ENCODE results near the gene PURA.
A peak's percentile ranks its signal among the peaks of the same experiment; 100 is the strongest.
"Not testable (repeated sequence)": the region's sequence is repeated elsewhere in the genome, so short reads cannot be mapped to it uniquely, and the experiment has no call there.

The PURA gene

GRCh38 chr5:140154710-140155381, 40.9 kb downstream of the PURA start:
- DNase-seq (ENCODE audit: insufficient read length, low spot score); FAIRE-seq: not testable (repeated sequence)

GRCh38 chr5:140157032-140157781, 43.3 kb downstream of the PURA start:
- FAIRE-seq (peak; percentile 16), DNase-seq (ENCODE audit: insufficient read length, low spot score) (peak; percentile 87)

GRCh38 chr5:140159014-140159927, 45.4 kb downstream of the PURA start:
- DNase-seq (ENCODE audit: insufficient read length, low spot score), result no peak
- FAIRE-seq, result no peak

GRCh38 chr5:140162275-140162674, 48.4 kb downstream of the PURA start:
- DNase-seq (ENCODE audit: insufficient read length, low spot score) (no peak), FAIRE-seq (no peak)

DNA sequence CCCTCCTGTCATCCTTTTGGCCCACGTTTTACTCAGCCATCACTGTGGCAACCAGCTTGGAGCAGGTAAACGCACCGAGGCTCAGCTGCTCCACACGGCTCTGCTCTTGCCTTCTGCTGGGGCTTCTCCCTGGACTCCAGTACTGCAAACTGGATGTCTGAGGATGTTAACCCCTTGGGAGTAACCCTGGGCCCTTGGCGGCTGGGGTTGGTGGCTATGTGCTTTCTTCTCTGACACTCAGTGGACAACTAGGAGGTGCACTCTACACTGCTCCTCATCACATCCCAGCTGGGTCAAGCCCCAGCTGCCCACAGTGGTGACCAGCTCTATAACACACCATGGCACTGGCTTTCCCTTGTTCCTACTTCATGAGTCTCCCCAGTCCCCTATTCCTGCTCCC, 48.9 kb downstream of the PURA start:
- FAIRE-seq (no peak), DNase-seq (ENCODE audit: insufficient read length, low spot score) (no peak)

DNA sequence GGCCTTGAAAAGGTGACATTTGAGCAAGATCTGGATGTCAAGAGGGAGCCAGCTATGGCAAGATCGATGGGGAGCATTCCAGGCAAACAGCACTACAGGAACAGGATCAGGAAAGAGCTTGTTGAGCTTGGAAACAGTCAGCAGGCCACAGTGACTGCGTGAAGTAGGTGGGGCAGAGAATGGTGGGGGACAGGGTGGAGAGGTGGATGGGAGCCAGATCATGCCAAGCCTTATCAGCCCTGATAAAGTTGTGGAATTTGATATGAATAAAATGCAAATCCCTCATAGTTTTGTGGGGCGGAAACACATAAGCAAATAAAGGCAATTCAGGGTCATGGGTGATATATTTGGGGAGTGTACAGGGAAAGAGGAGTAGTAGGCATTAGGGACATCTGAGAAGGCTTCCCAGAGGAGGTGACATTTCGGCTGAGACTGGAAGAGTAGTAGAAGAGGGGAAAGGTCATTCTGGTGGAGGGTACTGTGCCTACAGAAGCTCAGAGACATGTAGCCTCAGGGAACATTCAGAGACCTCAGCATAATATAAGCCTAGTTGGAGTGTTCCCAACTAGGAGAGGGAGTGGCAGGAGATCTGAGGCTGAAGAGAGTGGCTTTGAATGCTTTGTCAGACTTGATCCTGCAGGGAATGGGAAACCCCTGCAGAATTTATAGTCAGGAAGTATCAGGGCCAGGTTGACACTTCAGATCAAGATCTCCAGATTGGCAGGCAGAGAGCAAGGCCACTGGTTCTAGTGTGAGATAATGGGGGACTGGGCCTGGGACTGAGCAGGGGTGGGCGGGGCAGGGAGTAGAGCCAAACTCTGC, 51.4 kb downstream of the PURA start:
- FAIRE-seq (no peak), DNase-seq (ENCODE audit: insufficient read length, low spot score) (no peak)

DNA sequence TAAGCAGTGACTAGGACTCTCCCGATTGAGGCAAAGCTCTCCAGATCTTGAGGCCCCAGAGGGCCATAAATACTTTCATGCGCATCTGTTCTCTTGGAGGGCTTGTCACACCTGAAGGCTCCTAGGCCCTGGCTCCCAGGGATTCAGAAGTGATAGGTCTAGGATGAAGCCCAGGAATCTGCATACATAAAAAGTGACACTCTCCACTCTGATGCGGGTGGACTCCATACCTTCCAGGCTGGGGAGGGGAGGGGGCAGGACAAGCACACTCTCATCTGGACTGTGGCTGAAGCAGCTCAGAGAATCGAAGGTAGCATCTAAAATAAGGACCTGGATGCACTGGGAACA, 52.0 kb downstream of the PURA start:
- no peak for DNase-seq (ENCODE audit: insufficient read length, low spot score)
- FAIRE-seq, result no peak

DNA sequence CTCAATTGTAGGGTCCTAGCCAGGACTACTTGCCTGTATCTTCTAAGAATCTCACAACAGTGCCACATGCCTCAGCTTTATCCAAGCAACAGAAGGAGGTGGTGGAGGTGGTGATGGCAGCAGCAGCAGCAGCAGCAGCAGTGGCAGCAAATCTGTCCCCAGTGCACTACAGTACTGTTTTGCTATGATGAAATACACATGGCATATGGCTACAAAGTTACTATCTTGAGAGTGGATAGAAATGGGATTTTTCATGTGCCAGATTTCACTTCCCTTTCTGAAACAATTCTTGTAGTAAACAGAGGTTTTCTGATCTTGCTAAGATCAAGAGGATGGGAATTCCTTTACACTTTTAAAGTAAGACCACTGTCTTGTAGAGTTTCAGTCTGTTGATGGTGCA, 53.0 kb downstream of the PURA start:
- FAIRE-seq (no peak), DNase-seq (ENCODE audit: insufficient read length, low spot score) (no peak)

- FAIRE-seq (no peak), DNase-seq (ENCODE audit: insufficient read length, low spot score) (no peak)
These were observed 54.5 kb downstream of the PURA start for GRCh38 chr5:140168371-140168770.

DNA sequence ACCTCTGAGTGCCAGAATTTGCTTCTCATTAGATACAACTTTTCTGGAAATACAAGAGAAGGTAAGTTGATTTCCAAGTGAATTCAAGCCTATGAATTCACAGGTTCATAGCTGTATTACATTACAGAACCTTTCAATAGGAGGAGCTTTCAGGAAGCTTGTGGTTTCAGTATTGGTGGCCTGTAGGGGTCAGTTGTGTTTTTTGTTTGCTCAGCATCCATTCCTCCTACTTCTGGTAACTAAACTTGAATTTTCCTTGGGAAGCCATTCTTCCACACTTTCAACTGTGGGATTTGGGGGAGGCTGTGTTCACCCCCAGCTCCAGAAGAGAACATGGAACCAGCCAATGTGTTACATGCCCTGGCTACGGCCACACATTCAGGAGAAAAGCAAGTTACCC, 55.5 kb downstream of the PURA start:
- peak; percentile 21 for DNase-seq (ENCODE audit: insufficient read length, low spot score)
- FAIRE-seq, result no peak

- FAIRE-seq (no peak), DNase-seq (ENCODE audit: insufficient read length, low spot score) (no peak)
These were observed 58.6 kb downstream of the PURA start for GRCh38 chr5:140172483-140172882.

DNA sequence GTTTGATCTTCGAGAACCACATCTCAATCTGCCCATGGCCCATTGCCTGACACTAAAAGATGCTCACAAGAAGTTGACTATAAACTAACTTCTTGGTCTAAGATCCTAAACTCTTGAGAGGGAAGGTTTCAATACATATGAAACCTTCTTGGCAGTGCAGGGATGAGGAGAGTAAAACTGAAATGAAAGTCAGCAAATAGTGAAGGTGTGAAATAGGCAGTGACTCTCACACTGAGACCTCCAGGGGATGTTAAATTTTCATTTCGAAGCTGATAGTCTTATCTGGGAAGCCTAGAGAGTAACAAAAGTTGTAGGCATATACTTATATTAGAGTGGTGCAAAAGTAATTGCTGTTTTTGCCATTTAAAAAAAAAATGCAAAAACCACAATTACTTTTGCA, 60.1 kb downstream of the PURA start:
- DNase-seq (ENCODE audit: insufficient read length, low spot score), result no peak
- FAIRE-seq, result no peak

DNA sequence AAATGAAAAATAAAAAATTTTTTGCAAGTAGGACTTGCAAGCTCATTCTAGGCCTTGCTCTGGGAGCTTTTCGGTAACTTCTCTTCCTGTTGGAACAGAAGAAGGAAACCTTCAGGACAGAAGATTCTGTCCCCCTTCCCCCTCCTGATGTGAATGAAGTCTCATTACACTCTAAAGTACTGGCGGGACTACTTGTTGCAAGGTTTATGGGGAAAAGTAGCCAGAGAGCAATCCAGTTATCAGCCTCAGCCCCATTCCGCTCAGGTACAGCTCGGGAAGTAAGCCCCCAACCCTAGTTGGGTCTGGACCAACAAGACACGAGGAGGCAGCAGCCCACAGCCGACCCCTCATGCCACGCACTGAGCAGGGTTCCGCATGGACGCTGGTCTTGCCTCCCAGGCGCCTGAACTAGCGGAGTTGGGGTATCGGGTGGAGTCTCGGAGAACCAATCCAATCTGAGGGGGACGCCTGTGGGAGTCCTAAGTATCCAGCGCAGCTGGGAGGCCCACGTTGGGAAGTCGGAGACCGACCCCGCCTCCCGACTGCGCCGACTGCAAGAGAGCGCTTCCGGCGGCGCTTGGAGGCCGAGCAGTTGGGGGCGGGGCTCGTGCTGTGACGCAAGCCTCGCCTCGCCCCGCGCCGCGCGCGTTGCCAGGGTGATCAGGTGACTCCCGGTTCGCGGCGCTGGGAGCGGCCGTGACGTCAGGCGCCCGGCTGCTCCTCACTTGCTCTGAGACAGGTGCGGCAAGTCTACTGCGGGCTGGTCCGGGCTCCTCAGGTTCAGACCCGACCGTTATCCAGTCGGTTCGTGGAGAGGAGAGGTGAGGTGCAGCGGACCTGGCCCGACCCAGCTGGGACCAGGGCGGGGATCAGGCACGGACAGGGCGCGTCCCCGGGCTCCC, 60.8 kb downstream of the PURA start, which contains the start of gene CYSTM1:
TSS of gene CYSTM1 (plus strand) at position 724 of the 902 bp plus-strand sequence. CDS start 19,278 bp downstream, outside the sequence.
- DNase-seq (ENCODE audit: insufficient read length, low spot score), result peak; percentile 91
- FAIRE-seq, result peak; percentile 81

Measured in HTR-8/SVneo (cell line).